Breast epithelium (tissue), 3 donors: ENCODE data around the gene DDX4.

Experiments used
- POLR2AphosphoS5 ChIP-seq, 3 donors: sonication (generic); formaldehyde crosslinking; IDR thresholded peaks; one replicate each; pipeline ENCODE4 v1.6.1; 2017; ENCODE audit warnings: antibody characterized with exemption in 3 of 3
- TF ChIP-seq, protein P1 (sequence below), 3 donors: fragments of 450-650 bp; IDR thresholded peaks; one replicate each; pipeline ENCODE4 v1.5.1; 2016 to 2017; ENCODE audit warnings: antibody characterized with exemption in 3 of 3, mild to moderate bottlenecking in 3 of 3, moderate library complexity in 3 of 3

DNA sequence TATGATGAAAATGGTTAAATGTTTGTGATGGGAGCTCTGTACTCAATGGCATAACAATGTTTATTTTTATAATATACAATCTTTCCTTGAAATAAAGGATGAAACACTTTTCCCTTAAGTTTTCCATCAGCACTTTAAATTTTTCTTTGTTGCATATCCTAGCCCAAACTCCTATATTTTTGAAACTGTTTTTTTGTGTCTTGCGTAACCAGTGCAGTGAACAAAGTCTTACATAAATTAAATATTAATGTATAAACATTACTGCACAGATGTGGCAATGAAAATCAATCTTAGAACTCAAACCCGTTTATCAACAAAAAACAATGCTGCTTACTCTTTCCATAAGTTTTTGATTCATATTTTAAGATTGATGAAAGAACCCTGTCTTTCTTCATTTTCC is 79.2 kb downstream of the DDX4 start:
- TF ChIP-seq, protein P1, sequence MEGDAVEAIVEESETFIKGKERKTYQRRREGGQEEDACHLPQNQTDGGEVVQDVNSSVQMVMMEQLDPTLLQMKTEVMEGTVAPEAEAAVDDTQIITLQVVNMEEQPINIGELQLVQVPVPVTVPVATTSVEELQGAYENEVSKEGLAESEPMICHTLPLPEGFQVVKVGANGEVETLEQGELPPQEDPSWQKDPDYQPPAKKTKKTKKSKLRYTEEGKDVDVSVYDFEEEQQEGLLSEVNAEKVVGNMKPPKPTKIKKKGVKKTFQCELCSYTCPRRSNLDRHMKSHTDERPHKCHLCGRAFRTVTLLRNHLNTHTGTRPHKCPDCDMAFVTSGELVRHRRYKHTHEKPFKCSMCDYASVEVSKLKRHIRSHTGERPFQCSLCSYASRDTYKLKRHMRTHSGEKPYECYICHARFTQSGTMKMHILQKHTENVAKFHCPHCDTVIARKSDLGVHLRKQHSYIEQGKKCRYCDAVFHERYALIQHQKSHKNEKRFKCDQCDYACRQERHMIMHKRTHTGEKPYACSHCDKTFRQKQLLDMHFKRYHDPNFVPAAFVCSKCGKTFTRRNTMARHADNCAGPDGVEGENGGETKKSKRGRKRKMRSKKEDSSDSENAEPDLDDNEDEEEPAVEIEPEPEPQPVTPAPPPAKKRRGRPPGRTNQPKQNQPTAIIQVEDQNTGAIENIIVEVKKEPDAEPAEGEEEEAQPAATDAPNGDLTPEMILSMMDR (IDR thresholded peaks at IDR 0.05): no peak
- no peak for TF ChIP-seq POLR2AphosphoS5 (IDR thresholded peaks at IDR 0.05)
